HG03442 (cell line): ENCODE measurements around the gene SLC9A5.

Experiments used
- ATAC-seq: cut with Tn5 transposase; IDR thresholded peaks from one replicate; pipeline ENCODE4 v1.9.1; 2021; ENCODE audit warnings: mild to moderate bottlenecking, moderate library complexity; ENCODE audit not compliant: unreplicated experiment

The SLC9A5 gene

DNA sequence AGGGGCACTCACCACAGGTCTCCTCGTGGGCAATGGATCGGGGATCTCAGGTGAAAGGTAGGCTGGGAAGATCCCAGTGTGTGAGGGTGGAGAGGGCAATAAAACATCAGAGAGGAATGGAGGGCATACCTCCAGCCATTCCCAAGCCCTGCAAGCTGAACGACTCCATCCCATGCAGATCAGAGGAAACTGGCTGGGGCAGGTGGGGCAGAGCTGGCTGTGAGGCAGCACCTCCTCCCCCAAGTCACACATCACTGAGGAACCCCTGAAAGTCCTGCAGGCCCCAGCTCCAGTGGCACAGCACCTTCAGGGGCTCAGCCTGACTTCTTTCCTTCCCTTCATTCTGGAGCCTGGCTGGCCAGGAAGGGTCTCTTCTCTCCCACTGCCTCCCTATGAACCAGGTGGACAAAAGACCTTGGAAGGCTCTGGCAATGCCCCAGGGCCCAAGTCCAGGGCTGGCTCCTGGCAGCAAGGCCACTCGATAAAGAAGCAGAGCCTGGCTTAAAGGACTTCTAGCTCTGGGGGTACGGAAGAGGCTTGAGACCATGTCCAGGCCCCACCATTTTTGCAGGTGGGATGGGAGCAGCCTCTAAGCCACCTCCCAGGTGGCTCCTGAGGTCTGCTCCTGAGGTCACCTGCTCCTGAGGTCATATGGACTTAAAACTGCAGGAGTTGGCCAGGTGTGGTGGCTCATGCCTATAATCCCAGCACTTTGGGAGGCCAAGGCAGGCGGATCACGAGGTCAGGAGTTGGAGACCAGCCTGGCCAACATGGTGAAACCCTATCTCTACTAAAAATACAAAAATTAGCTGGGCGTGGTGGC lies 35.4 kb upstream of the SLC9A5 start:
- no peak for ATAC-seq

DNA sequence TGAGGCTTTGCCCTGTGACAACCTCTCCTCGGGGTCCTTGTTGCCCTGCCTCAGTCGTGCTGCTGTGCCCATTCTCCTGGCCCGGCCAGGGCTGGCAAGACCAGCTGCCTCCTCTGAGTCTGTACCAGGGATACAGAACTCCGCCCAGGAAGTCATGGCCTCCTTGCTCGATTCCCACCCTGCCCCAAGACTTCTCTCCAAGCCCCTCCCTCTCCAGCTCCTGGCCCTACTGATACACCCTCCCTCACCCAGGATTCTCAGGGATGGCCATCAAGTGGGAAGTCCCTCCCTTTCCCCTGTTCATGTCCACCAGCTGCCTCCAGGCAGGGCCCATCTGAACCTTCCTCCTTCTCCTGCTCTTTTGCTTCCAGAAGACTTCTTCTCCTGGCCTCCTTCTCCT lies 33.1 kb upstream of the SLC9A5 start:
- ATAC-seq: no peak

DNA sequence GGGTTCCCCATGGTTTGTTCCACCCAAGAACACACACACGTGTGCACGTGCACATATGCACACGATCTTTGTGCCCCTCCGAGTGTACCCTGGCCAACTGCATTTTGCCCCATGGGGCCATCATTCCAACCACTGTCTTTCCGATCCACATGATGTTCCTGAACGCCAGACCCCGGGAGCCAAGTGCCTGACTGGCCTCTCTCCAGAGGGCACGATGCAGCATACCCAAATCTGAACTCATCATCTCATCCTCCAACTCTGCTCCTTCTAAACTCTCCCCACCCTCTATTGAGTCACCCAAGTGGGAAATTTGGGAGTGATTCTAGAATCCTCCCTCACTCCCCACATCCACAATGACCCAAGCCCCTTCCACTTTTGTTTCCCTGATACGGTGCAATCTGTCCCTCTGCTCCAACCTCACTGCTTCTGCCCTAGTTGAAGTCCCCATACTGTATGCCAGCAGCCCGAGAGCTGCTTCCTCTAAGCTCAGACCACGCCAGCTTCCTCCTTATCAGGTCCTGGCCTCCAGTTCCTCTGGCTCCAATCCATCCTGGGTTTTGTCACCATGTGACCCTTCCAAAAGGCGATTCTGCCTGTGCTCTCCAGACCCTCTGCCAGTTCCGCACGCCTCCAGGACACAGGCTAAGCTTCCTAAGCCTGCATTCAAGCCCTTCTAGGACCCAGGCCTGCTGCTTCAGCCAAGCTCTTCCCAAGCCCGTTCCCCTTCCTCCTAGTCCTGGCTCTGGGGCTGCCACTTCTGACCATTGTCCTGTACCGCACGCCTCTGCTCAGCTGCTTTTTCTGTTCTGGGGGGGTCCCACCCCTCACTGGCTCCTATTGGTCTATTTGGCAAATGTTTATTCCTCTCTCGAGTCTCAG lies 31.9 kb upstream of the SLC9A5 start:
- no peak for ATAC-seq

DNA sequence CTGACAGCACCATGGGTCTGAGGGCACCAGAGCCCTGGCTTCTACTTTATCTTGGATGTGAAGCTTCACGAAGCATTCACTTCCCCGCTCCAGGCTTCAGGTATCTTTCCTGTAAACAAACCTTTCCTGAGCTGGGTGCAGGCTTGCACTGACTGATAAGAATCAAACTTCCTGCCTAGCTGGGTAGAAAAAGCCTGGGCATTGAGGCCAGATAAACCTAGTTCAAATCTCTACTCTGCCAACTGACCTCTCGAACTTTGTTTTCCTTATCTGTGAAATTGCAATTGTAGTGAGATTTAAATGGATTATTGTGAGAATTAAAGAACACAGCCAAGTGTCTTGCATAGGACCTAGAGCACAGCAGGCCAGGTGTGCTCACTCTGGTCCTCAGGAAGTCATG lies 24.8 kb upstream of the SLC9A5 start:
- no peak for ATAC-seq

DNA sequence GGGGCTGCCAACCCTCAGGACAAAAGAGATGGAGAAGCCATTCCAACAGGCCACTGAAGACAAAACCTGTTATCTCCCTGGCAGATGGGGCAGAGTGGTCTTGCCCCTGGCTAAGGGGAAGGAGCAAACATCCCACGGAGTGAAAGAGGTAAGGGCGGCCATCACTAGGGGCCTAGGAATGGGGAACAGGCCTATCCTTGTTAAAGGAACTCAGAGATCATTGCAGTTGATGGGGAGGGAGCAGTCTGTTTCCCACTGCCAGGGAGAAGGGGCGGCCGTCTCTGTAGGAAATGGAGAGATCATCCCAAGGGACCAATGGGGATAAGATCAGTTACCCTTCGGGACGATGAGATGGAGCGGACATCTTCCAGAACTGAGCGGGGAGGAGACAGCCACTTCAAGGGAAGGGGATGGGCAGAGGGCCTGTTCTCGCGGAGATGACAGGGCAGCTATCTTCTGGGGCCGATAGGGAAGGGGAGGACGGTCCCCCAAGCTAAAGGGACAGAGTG lies 22.4 kb upstream of the SLC9A5 start:
- no peak for ATAC-seq

DNA sequence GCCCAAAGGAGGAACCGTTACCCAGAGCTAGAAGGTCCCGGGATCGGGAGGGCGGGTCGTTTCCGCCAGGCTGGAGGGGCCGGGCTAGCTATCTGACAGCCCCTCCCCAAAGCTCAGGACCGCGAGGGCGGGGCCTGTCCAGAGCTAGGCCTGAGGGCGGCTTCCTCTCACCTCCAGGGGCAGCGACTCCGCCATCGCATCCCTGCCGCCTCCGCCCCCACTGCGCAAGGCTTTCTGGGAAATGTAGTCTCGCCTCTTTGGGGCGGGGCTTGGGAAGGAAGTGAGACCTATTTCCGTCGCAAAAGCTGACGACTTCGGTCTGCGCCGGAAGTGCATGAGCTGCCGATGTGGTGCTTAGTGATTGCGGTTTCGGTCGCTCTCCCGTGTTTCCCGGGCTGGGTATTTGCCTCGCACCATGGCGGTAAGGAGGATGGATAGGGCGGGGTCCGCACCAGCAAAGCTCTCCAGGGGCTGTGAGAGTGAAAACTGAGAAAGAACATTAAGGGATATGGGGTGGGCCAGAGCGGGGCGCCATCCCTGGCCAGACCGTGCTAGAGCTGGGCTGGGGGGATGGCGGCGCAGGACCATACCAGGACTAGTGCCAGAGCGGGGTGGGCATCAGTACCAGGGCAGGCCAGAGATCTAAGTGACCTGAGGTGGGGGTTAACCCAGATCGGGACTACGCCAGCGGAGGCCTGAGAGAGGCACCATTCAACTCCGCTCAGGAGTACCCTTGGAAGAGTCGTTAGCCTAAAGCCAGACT lies 21.8 kb upstream of the SLC9A5 start, which contains the start of gene TMEM208:
TMEM208 (plus strand) TSS at position 327 of the 763 bp plus-strand sequence; CDS start at position 416, 89 bp downstream.
- ATAC-seq: peak; percentile 93

DNA sequence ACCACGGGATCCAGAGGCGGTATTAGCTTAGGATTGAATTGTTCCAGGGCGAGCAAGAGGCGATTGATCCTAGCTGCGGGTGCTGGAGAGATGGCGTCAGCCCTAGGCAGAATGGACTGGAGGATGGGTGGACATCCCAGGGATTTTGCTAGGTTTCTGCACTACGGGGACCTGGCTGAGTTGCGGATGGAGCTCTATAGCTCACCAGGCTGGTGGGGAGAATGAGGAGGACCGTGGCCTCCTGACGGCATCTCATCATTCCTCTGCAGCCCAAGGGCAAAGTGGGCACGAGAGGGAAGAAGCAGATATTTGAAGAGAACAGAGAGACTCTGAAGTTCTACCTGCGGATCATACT lies 21.2 kb upstream of the SLC9A5 start:
- ATAC-seq: no peak

DNA sequence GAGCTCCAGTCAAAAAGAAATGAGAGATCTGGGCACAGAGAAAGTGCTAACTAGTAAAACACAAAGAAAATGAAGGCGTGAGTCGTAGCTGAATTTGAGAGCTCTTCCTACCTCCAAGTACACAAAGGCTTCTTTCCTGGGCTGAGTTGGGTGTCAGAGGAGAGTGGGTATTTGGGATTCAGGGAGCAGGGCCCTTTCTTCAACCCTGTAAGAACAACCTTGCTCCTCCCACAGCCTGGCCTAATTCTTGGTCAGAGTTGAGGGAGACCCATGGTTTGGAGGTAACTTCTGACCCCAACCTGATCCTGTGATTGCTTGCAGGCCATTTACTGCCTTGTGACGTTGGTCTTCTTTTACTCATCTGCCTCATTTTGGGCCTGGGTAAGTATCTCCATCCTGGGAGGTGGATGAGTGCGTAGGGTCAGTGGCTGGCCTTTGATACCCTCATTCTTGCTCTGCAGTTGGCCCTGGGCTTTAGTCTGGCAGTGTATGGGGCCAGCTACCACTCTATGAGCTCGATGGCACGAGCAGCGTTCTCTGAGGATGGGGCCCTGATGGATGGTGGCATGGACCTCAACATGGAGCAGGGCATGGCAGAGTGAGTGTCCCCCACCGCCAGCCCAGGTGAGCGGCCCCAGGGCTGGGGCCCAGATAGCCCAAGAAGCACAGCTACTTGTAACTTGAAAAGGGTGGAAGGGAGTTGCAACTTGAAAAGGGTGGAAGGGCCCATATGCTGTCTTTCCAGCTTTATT lies 20.6 kb upstream of the SLC9A5 start:
- ATAC-seq: no peak

DNA sequence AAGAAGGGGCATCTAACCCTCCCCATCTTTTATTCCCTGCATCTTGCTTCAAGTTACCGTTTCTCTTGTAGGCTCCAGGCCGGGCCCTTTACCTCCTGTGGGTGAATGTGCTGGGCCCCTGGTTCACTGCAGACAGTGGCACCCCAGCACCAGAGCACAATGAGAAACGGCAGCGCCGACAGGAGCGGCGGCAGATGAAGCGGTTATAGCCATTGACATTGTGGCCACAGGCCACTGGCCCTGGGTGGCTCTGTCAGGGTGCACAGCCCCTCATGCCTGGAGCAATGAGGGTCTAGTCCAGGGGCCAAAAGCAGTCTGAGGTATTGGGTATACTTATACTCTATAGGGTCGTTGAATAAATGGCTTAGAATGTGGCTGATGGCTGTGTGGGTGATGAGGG lies 19.9 kb upstream of the SLC9A5 start:
- ATAC-seq: no peak

DNA sequence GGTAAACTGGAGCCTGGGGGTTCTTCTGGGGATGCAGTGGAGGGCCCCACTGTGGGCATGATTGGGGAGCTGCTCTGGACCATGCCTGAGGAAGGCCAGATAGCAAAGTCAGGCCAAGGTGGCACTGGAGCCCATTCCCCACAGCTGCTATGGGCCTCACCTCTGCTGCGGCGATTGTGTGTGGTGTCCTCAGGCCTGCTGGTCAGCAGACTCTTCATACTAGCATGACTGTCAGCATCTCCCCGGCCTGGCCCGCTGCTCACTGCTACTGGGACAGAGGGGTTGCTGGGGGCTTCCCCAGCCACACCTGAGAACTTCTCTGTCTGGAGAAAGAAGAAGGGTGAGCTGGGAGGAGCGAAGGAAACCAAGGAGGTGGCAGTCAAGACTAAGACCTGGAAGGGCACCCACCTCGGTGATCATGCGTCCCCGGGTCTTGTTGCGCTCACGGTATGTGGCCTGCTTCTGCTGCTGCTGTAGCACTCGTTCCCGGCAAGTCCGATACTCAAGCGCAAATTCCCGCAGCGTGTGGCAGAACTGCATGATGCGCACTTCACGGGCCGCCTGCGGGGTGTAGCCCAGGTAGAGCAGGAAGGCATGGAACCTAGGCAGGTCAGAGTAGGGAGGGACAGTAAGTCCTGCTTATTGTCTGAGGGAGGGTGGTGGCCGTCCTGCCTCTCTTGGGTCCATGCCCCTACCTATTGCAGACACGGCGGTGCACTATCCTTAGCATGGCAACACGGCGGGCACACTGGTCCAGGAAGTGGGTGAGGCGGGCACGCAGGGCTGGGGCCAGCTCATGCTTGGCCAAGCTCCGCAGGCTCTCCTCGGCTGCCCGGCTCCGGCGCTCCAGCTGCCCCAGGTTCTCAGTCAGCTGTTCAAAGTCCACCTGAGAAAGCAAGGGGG lies 18.6 kb upstream of the SLC9A5 start:
- ATAC-seq: no peak

DNA sequence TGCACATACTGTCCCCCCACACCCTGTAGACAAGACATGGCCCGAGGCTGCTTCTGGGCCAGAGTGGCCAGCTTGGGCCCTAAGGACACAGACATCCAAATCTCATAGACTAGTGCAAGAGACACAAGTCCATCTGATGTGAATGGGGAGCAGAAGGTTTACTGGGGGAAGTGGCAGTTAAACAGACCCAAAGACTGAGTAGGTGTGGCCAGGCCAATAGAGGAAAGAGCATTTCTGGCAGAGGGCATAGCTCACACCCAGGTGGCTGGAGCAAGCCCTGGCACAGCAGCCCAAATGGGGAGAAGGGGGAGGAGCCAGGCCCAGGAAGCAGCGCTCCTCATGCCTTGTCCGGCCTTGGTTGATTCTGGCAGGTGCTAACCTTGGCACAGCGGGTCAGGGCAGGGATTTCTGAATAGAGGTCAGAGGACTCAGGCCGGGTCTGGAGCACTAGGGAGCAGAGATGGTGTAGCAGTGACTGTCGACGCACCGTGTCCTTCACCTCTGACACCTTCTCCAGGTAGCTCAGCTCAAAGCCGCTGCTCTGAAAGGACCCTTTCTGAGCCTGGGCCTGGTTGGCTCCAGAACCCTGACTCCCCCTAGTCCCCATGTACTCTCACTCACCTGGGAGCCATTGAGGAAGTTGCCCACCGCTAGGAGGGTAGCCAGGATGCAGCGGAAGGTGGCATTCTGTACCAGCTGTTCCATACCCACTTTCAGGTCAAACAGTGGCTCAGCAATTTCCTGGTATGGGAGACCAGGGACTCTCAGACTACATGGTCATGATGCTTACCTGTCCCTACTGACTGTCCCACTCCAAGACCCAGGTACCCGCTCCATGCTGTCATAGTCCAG lies 17.7 kb upstream of the SLC9A5 start:
- ATAC-seq: no peak

DNA sequence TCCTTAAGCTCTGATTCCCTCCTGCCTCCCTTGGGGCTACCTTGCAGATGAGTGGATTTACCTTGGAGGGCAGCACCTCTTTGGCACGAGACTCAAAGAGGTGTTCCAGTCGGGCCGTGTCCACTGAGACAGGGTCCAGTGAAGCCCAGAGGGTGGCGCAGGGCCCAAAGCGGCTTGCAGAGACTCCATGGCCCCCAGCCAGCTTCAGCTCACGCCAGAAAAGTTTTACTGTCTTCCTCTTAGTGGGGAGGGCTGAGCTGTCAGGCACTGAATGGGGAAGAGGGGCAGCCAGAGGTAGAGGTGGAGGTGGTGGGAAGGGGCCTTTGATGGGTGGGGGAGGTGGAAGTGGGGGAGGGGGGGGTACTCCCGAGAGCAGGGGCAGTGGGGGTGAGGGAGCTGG lies 15.2 kb upstream of the SLC9A5 start:
- no peak for ATAC-seq

DNA sequence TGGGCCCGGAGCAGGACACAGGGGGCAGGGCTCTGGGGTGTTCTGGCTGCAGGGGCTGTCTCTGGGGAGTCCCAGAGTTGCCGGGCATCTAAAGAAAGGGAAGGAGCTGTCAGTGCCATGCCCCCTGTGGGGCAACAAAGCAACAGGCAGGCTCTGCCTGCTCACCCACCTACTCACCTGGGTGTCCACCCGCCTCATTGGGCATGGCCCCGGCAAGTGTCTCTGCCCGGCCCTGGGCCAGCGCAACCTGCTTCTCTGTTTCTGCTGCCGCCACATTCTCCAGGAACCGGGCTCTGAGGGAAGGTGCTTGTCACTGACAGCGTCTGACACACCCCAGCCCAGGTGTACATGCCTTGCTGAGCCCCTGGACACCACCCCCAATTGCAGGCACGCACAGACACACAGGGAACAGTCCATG lies 14.6 kb upstream of the SLC9A5 start:
- ATAC-seq: no peak

DNA sequence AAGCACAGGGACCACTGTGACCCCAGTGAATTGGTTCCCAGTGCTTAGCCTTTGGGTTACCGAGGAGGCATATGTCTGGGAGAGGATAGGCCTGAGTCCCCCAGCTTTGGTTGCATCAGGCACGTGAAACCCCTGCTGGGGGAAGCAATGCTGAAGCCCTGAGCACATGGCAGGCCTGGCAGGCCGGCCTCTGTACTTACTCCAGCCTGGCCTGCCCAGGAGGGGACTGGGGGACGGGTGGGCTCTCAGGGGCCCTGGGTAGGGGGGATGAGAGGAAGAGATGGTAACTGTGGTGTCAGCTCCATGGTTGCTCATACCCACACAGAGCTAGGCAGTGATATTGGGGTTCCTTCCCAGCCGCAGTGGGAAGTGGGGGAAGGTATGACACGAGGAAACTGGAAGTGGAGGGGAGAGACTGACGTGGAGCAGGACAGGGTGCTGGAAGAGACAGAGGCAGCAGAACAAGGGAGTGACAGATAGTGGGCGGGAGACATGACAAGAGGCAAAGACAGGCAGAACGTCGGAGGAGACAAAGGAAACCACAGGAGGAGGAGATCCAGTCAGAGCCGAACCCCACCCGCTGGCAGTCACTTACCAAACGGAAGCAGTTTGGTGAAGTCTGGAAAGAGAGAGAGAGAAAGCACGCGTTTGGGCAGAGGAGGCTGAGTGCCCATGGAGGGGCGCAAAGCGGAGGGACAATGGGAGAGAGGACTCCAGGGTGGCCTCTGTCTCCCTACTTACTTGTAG lies 12.8 kb upstream of the SLC9A5 start:
- ATAC-seq: no peak

DNA sequence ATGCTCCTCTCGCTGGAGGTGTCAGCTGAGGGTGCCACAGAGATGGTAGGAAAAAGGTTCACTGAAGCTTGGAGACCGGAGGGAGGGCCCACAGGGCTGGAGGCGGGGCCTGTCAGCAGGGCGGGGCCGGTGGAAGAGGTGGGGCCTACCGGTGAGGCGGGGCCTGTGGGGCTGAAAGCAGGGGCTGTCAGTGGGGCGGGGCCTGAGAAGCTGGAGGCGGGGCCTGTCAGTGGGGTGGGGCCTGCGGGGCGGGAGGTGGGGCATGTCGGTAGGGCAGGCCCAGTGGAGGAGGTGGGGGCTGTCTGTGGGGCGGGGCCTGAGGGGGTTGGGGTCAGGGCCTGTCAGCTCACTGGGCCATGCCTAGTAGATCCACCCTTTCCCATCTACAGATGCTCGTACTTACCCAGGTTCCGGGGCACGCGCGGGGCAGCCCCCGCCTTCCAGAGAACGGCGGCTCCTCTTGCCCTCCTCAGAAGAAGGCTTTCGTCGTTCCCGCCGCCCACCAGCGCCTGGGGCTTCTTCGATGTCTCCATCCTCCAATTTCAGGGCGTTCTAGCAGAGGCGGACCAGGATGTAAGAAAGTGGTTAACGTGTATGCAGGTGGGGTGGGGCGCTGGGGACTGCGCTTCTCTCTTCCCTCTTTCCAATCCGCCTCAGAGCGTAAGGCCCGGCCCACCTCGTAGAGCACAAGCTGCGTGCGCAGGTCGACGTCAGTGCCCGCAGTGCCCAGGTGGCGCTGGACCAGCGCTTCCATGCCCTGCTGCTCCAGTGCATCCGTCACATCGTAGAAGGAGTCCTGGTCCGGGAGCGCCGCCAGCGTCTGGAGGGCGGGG lies 12.0 kb upstream of the SLC9A5 start:
- no peak for ATAC-seq

DNA sequence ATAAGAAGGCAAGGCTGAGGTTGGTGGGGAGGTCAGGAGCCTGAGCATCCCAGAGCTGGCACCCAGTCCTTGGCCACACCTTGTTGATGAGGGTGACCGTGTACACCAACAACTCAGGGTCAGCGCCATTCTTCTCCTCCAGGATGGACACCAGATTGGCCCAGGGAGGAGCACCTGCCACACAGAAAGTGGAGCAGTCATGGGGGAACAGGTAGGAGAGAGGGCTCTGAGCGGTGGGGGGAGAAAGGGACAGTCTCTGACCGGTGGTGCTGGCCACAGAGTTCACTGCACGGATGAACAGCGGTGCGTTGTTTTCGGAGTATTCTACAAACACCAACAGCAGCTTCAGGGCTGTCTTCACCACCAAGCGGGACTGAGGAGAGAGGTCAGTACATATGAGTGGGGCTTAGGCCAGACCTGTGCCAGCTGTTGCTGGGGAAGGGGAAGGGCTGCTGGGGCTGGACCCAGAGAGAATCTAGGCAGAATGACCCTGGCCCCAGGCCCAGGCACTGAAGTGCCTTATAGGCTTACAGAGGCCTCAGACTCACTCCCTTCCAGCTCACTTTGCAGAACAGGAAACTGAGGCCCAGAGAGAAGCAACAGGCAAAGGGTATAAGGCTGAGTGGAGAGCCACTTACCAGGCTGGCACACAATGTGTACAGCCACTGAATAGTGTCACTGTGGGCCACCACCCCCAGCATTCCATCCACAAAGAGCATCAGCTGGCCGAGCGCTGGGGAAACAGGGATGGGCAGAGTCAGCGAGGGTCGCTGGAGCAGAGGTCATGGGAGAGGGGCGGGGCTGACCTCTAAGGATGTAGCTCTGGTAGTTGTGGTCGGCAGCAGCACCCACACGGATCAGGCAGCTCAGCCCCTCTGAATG lies 11.1 kb upstream of the SLC9A5 start:
- no peak for ATAC-seq
